KMS-11 (cell line): ENCODE data around the gene ARHGAP27.
"Not testable (repeated sequence)": the region's sequence is repeated elsewhere in the genome, so short reads cannot be mapped to it uniquely, and the experiment has no call there.

Source experiments
- H2AFZ ChIP-seq: fragments of 200-600 bp; sonication (generic); 2 replicates; pipeline ENCODE4 v1.6.1; 2016; ENCODE audit warnings: antibody characterized with exemption, mixed run types, low read depth
- H3K27ac ChIP-seq: fragments of 200-600 bp; sonication (generic); 2 replicates; pipeline ENCODE4 v1.6.1; 2016; ENCODE audit warnings: mild to moderate bottlenecking, mixed run types
- H3K27me3 ChIP-seq: fragments of 200-600 bp; sonication (generic); 2 replicates; pipeline ENCODE4 v1.6.1; 2017; ENCODE audit warnings: mild to moderate bottlenecking, low read depth, mixed run types, moderate library complexity; ENCODE audit not compliant: insufficient read depth
- H3K36me3 ChIP-seq: fragments of 200-600 bp; sonication (generic); 2 replicates; pipeline ENCODE4 v1.6.1; 2017; ENCODE audit warnings: mild to moderate bottlenecking, mixed run types; ENCODE audit not compliant: insufficient read depth
- H3K4me1 ChIP-seq: fragments of 200-600 bp; sonication (generic); 2 replicates; pipeline ENCODE4 v1.6.1; 2016; ENCODE audit warnings: mild to moderate bottlenecking, low read depth, mixed run types; ENCODE audit not compliant: poor library complexity, severe bottlenecking
- H3K4me2 ChIP-seq: fragments of 200-600 bp; sonication (generic); 2 replicates; pipeline ENCODE4 v1.7.0; 2016; ENCODE audit warnings: mild to moderate bottlenecking, mixed run types
- H3K4me3 ChIP-seq: fragments of 200-600 bp; sonication (generic); IDR thresholded peaks from 2 replicates; pipeline ENCODE4 v1.6.1; 2017; ENCODE audit warnings: low read depth, low read length, mixed read lengths; ENCODE audit not compliant: insufficient read depth
- H3K79me2 ChIP-seq: fragments of 200-600 bp; sonication (generic); 2 replicates; pipeline ENCODE4 v1.6.1; 2016; ENCODE audit warnings: low read depth, mixed run types; ENCODE audit not compliant: insufficient read depth
- H3K9ac ChIP-seq: fragments of 200-600 bp; sonication (generic); 2 replicates; pipeline ENCODE4 v1.6.1; 2016; ENCODE audit warnings: mild to moderate bottlenecking, mixed run types
- H4K20me1 ChIP-seq: fragments of 200-600 bp; sonication (generic); 2 replicates; pipeline ENCODE4 v1.6.1; 2016; ENCODE audit warnings: mild to moderate bottlenecking, mixed run types; ENCODE audit not compliant: insufficient read depth
- TF ChIP-seq, protein P1 (sequence below): fragments of 200-600 bp; sonication (generic); conservative IDR thresholded peaks from 2 replicates; pipeline ENCODE4 v1.6.1; 2017; ENCODE audit warnings: low read depth, mild to moderate bottlenecking, antibody characterized with exemption, low read length, moderate library complexity, mixed read lengths

Gene ARHGAP27, protein sequence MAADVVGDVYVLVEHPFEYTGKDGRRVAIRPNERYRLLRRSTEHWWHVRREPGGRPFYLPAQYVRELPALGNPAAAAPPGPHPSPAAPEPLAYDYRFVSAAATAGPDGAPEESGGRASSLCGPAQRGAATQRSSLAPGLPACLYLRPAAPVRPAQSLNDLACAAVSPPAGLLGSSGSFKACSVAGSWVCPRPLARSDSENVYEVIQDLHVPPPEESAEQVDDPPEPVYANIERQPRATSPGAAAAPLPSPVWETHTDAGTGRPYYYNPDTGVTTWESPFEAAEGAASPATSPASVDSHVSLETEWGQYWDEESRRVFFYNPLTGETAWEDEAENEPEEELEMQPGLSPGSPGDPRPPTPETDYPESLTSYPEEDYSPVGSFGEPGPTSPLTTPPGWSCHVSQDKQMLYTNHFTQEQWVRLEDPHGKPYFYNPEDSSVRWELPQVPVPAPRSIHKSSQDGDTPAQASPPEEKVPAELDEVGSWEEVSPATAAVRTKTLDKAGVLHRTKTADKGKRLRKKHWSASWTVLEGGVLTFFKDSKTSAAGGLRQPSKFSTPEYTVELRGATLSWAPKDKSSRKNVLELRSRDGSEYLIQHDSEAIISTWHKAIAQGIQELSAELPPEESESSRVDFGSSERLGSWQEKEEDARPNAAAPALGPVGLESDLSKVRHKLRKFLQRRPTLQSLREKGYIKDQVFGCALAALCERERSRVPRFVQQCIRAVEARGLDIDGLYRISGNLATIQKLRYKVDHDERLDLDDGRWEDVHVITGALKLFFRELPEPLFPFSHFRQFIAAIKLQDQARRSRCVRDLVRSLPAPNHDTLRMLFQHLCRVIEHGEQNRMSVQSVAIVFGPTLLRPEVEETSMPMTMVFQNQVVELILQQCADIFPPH

DNA sequence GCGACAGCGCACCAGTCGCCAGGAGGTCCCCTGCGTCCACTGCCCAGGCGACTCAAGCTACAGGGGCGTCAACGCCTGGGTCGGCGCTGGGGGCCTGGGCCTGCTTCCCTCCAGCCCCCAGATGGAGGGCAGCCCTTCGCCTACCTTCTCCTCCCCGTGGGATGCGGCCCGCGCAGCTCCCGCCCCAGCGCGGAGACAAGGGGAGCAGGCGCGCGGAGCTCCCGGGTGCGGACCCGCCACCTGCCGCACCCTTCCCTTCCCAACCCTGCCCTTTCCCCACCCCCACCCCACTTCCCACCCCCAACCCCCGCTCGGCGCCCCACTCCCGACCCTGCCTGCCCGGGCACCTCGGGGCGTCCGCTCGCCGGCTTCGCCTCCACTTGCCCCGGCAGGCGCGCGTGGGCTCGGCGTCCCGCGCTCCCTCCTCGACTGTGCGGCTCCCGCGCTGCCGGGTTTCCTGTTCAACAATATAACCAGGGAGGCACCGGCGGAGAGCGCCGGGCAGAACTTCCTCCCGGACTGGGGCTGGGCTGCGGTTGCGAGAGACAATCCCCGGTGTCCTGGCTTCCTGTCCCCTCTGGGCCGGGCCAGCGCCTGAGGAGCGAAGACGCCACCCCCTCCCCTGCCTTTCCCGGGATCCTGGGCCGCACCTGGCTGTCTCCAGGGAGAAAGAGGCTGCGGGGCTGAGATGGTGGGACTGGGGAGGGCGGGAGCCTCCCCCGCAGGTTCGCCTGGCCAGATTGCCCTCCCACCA, at the start of gene ARHGAP27:
TSS of gene ARHGAP27 (minus strand) at position 466 of the 754 bp plus-strand sequence. CDS start 2,591 bp downstream, outside the sequence.
- peak within 1 kb of the TSS; percentile 67 for H2AFZ ChIP-seq
- peak within 1 kb of the TSS; percentile 94 for H3K4me2 ChIP-seq
- no peaks in the 10 kb centered on the region for H4K20me1 ChIP-seq
- no peaks in the 10 kb centered on the region for H3K79me2 ChIP-seq
- peaks cover 49% of the 10 kb centered on the region for H3K4me1 ChIP-seq
- H3K27me3 ChIP-seq: no peaks in the 10 kb centered on the region
- peak within 1 kb of the TSS; percentile 26; the same call in 1 of the 2 replicates for H3K9ac ChIP-seq
- peak within 1 kb of the TSS; percentile 41 for H3K4me3 ChIP-seq
- H3K27ac ChIP-seq: 0 out of 2 replicates have a peak within 1 kb of the TSS, but pooled peaks have one; percentile 34
- H3K36me3 ChIP-seq: no peaks in the 10 kb centered on the region
- TF ChIP-seq, protein P1, sequence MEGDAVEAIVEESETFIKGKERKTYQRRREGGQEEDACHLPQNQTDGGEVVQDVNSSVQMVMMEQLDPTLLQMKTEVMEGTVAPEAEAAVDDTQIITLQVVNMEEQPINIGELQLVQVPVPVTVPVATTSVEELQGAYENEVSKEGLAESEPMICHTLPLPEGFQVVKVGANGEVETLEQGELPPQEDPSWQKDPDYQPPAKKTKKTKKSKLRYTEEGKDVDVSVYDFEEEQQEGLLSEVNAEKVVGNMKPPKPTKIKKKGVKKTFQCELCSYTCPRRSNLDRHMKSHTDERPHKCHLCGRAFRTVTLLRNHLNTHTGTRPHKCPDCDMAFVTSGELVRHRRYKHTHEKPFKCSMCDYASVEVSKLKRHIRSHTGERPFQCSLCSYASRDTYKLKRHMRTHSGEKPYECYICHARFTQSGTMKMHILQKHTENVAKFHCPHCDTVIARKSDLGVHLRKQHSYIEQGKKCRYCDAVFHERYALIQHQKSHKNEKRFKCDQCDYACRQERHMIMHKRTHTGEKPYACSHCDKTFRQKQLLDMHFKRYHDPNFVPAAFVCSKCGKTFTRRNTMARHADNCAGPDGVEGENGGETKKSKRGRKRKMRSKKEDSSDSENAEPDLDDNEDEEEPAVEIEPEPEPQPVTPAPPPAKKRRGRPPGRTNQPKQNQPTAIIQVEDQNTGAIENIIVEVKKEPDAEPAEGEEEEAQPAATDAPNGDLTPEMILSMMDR: no peak

- H2AFZ ChIP-seq, H3K4me1 ChIP-seq, H3K27me3 ChIP-seq, H3K79me2 ChIP-seq, H3K27ac ChIP-seq, H4K20me1 ChIP-seq, H3K4me3 ChIP-seq, H3K9ac ChIP-seq, H3K36me3 ChIP-seq, H3K4me2 ChIP-seq: not testable (repeated sequence)
These were observed 49.6 kb upstream of the ARHGAP27 start for GRCh38 chr17:45482317-45482716.

DNA sequence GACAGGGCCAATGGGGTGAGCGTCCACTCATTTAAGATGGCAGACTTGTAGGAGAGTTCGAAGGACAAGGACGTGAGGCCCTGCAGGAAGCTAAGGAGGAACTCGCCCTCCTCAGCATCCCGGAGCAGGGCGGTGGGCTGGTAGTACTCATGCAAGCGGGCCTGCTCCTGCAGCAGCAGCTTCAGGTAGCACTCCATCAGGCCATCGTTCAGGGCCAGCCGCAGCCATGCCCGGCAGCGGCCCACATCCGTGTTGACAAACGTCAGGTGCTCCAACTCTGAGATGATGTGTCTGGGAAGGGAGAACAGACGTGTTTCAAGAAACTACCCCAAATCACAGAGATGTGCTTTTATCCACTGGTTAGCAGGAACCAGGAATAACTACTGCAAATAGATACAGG, 42.8 kb upstream of the ARHGAP27 start:
- not testable (repeated sequence) for H3K36me3 ChIP-seq, H3K4me3 ChIP-seq, H3K9ac ChIP-seq, H3K79me2 ChIP-seq, H3K4me2 ChIP-seq, H2AFZ ChIP-seq, H3K27me3 ChIP-seq, H3K27ac ChIP-seq, H3K4me1 ChIP-seq, H4K20me1 ChIP-seq

DNA sequence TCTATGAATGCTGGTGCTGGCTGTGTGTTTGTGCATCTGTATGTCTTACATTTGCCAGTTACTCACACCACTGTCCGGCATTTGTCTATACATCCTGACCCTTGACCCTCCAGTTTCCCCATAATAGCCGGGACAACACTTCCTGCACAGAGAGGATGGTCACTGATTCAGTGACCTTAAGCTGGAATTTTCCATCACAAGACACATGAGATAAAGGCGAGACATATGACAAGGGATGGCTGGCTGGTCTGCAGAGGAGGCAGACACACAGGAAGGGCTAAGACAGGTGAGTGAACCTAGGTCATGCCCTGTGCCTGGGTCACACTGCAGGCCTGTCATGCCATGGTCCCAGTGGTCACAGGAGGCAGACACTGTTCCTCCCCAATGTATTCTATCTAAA, 39.6 kb upstream of the ARHGAP27 start:
- H3K4me3 ChIP-seq, H3K79me2 ChIP-seq, H3K9ac ChIP-seq, H4K20me1 ChIP-seq, H3K4me2 ChIP-seq, H2AFZ ChIP-seq, H3K27me3 ChIP-seq, H3K27ac ChIP-seq, H3K4me1 ChIP-seq, H3K36me3 ChIP-seq: not testable (repeated sequence)

DNA sequence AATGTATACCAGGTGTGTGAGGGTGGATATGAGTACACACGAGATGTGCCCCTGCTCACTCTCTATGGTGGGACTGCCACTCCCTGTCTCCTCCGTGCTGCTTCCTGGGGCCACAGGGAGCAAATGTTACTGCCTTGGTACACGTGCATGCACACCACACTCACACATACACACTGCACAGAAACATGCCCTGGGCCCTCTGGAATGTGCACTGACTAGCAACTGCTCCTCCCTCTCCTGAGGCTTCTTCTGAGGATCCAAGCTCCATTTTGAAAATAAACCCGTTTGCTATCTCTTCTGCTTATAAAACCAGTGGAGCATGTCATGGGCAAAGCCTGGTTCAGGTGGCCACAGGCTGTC, 36.5 kb upstream of the ARHGAP27 start:
- H3K9ac ChIP-seq, H3K36me3 ChIP-seq, H2AFZ ChIP-seq, H3K4me1 ChIP-seq, H3K4me3 ChIP-seq, H4K20me1 ChIP-seq, H3K79me2 ChIP-seq, H3K27me3 ChIP-seq, H3K4me2 ChIP-seq, H3K27ac ChIP-seq: not testable (repeated sequence)

DNA sequence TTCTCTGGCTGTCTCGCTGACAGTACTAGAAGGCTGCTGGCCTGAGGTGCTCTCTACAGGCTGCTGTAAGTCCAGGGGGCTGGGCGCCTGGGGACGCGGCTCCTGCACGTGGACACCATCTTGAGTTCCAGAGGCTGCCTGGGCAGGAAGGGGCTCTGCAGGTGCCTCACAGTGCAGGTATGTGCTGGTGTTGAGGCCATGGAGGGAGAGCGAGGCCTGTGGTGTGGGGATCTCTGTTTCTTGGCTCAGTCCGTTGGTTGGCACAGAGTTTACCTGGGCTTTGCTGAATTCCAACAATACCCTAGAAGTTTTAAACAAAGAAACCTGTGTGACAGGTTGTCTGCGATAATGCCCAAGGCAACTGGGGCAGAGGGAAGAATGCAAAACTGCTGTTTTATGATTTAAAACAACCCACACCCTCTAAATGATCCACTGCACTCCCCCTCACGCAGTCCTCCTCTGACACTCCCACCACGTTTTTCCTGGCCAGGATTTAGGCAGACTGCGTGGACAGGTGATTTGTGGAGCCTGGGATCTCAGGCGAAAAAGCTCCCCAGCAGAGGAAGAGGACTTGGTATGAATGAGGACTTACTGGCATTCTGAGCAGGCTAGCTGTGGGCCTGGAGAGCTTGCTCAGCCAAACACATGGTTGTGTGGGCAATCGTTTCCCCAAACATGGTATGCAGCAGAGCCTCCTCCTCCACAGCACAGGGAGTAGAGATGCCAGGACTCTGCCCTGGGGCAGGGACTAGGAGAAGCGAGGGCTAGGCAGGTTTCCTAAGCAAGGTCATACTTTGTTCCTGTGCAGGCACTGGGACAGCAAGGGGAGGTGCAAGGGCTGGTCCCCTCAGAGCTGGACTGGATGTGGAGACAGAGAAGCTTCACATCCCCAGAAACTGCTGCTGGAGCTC, 35.9 kb upstream of the ARHGAP27 start:
- H3K4me3 ChIP-seq, H3K79me2 ChIP-seq, H3K36me3 ChIP-seq, H3K27me3 ChIP-seq, H3K27ac ChIP-seq, H4K20me1 ChIP-seq, H3K4me1 ChIP-seq, H3K9ac ChIP-seq, H3K4me2 ChIP-seq, H2AFZ ChIP-seq: not testable (repeated sequence)

DNA sequence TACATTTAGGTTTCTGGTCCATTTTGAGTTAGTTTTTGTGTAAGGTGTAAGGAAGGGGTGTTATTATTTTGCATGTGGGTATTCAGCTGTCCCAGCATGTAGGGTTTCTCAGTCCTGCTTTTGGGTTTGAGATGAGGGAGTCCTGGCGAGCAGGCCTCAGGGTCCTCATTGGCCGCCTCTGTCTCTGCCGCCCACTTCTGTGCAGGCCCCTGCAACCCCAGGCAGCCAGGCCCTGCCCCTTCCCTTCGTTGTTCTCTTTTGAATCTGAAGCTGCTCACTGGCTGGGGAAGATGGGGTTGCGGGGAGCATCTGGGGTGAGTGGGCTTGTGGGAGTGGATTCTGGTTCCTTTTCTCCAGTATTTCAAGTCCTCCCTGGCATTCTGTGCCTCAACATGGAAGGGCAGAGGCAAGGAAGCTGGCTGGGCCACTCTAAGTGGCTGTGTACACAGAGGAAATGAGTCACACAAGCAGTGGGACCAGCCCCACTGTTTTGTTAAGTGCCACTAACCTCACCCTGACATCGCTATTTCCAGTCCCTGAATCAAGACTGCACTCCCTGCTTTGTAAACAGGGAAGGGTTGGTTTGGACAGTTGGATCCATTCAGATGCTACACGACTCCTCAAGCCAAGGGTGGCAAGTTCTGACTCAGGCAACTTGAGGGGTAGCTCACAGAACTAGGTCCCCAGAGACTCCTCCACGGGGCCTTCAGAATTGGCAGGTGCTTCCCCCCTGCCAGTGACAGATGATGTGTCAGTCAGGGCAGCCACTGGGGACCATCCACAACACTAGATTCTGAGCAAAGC, 29.1 kb upstream of the ARHGAP27 start:
- H3K79me2 ChIP-seq, H3K27ac ChIP-seq, H3K4me3 ChIP-seq, H2AFZ ChIP-seq, H4K20me1 ChIP-seq, H3K4me1 ChIP-seq, H3K4me2 ChIP-seq, H3K9ac ChIP-seq, H3K27me3 ChIP-seq, H3K36me3 ChIP-seq: not testable (repeated sequence)

GRCh38 chr17:45460422-45460821, 27.8 kb upstream of the ARHGAP27 start:
- H3K4me1 ChIP-seq, H3K9ac ChIP-seq, H3K4me2 ChIP-seq, H4K20me1 ChIP-seq, H2AFZ ChIP-seq, H3K79me2 ChIP-seq, H3K27ac ChIP-seq, H3K27me3 ChIP-seq, H3K4me3 ChIP-seq, H3K36me3 ChIP-seq: not testable (repeated sequence)
